ENCODE measurements around the gene SCAMP1.

DNA sequence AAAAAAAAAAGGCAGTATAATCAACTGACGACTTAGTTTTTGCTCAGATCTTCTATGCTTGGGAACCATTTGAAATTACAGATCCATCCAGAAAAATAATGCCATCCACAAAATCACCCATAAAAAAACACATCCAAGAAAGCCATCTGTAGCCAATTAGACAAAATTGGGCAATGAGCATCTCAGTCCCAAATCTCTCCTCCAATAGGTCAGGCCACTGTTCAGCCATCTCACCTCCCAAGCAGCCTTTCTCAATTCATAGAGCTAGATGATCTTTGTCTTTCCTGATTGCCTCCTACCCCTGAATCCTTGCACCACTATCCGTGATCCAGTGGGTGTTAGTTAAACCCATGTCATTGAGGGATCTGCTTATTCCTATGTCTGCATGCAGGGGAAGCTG lies 139.6 kb downstream of the SCAMP1 start:
- no peak for TF ChIP-seq EZH2 (IDR thresholded peaks at IDR 0.05; ENCODE audit: low read depth, low read length, severe bottlenecking)
- TF ChIP-seq, protein P1, sequence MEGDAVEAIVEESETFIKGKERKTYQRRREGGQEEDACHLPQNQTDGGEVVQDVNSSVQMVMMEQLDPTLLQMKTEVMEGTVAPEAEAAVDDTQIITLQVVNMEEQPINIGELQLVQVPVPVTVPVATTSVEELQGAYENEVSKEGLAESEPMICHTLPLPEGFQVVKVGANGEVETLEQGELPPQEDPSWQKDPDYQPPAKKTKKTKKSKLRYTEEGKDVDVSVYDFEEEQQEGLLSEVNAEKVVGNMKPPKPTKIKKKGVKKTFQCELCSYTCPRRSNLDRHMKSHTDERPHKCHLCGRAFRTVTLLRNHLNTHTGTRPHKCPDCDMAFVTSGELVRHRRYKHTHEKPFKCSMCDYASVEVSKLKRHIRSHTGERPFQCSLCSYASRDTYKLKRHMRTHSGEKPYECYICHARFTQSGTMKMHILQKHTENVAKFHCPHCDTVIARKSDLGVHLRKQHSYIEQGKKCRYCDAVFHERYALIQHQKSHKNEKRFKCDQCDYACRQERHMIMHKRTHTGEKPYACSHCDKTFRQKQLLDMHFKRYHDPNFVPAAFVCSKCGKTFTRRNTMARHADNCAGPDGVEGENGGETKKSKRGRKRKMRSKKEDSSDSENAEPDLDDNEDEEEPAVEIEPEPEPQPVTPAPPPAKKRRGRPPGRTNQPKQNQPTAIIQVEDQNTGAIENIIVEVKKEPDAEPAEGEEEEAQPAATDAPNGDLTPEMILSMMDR (IDR thresholded peaks at IDR 0.05; ENCODE audit: control extremely low read depth in 1 of 3, insufficient read depth in 1 of 3, low read depth in 1 of 3, low read length in 3 of 3): no peak
- no peak for TF ChIP-seq CHD2 (IDR thresholded peaks at IDR 0.05; ENCODE audit: low read length)
